A549 treated with DMSO at 1 μM for 4 hours (cell line): ENCODE results near the gene G6PC3. TPM values are rescaled to one million over a fixed set of nuclear protein-coding genes. Genes with fewer than 3 reads are reported as not detected.

ENCODE experiments used
- total RNA-seq: library from RNA; stranded (reverse); fragments of 200-300 nt; extraction: Qiagen RNA extraction; gene quantifications from 5 replicates; pipeline ENCODE4 v1.2.3, GENCODE V29; 2022; ENCODE audit warnings: low read depth

Gene G6PC3, protein sequence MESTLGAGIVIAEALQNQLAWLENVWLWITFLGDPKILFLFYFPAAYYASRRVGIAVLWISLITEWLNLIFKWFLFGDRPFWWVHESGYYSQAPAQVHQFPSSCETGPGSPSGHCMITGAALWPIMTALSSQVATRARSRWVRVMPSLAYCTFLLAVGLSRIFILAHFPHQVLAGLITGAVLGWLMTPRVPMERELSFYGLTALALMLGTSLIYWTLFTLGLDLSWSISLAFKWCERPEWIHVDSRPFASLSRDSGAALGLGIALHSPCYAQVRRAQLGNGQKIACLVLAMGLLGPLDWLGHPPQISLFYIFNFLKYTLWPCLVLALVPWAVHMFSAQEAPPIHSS
- 122 to 174 TPM (median 149 TPM) in 5 replicates for total RNA-seq

DNA sequence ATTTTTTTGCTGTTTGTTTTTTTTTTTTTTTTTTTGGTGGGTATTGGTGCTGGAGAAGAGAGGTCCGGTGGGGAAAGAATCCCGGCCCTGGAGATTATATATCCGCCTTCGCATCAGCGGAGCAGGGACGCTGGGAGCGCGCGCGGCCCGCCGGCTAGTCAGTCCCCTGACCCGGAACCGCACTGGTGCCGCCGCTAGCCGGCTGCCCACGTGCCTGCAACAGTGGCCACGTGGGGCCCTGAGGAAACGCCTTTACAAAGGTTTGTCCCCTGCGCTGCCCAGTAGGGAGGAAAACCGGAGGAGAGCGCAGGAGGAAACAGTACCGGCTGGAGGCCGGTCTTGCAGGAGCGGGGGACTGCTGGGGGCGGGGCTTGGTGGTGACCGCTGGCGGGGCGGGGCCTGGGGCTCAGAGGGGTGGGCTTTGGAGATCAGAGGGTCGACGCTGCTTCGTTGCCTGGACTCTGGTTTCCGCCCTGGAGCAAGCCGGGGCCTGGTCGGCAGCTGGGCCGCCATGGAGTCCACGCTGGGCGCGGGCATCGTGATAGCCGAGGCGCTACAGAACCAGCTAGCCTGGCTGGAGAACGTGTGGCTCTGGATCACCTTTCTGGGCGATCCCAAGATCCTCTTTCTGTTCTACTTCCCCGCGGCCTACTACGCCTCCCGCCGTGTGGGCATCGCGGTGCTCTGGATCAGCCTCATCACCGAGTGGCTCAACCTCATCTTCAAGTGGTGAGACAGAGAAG lies at the start of gene G6PC3:
Gene G6PC3 (plus strand): TSS at position 281 of the 743 bp plus-strand sequence. CDS start 231 bp downstream, at position 512.

DNA sequence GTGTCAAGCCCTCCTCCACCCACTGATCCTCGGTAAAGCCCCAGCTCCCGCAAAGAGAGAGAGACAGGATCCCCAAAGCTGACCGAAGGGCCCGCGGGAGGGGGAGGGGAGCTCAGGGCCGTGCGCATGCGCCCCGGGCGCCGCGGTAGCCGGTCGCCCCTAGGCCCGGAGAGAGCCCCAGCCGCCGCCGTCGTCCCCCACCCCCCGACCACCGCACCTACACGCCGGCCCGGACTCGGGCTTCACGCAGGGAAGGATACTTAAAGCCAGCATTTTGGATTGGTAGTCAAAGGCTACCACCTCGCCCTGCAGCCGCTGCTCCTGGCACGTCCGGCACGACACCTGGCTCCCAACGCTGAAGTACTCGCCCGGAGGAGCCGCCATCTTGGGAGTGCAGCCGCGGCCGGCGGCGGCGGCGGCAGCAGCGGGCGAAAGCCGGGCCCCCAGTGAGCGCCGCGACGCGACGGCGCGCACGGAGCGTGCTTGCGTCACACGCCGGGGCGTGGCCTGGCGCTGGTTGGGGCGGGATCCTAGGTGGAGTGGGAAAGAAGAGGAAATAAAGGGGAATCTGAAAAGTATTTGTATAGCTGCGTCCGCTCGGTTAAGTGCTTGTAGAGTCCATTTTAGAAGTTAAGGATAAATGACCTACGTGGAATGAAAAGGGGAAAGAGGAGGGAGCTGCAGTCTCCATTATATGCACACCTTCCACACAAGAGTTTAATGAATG lies 4.2 kb upstream of the G6PC3 start, which contains the start of gene LSM12:
Gene LSM12 (minus strand): TSS at position 468 of the 727 bp plus-strand sequence. CDS start 84 bp downstream, at position 384.

DNA sequence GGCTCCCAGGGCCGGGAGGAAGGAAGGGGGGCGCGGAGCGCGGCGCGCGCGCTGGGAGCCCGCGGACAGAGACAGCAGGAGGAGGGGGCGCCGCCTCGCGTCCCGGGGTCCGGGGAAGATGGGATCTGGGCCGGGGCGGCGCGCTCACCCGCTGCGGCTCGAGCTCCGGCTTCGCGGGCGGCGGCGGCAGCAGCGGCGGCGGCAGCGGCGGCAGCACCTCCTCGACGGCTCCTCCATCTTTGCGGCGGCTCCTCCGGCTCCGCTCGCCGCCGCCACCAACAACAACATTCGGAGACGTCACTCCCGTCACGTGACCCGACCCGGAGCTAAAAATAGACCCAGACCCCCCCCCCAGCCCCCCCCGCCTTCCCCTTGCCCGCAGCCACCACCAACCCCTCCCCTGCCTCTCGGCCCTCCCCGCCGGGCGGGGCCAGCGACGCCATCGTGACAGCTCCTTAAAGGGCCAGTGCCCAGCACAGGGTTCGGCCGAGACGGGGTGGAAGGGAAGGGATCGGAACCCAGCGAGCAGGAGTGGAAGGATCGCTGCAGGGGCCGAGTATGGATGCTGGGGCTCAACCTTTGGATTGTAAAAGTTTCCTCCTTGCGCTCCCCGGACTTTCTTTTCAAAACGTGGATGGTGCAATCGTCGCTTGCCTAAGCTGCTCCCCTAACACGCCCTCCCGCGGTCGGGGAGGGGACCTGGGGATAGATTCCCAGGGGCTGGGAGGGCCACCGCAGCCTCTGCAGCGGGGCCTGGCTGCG lies 53.0 kb downstream of the G6PC3 start, which contains the start of gene HDAC5:
Gene HDAC5 (minus strand): TSS at position 286 of the 762 bp plus-strand sequence. CDS start 6,126 bp downstream, outside the sequence.

Other genes starting within 250 kb of the G6PC3 start
- gene MPP3, start 237.6 kb upstream of the G6PC3 start, total RNA-seq: 17.6 to 20.7 TPM (median 19.4 TPM) in 5 replicates
- not detected in 5 replicates for gene CD300LG, start 223.6 kb upstream of the G6PC3 start, total RNA-seq
- 1.7 to 3.2 TPM (median 2.1 TPM) in 5 replicates for gene MPP2, start 163.2 kb upstream of the G6PC3 start, total RNA-seq
- not detected in 5 replicates for gene PPY, start 128.3 kb upstream of the G6PC3 start, total RNA-seq
- 0.17 TPM in 1 of 5 replicates, not detected in the others for gene PYY, start 116.8 kb upstream of the G6PC3 start, total RNA-seq
- gene NAGS, start 66.1 kb upstream of the G6PC3 start, total RNA-seq: 0.77 to 1.4 TPM (median 1.0 TPM) in 5 replicates
- 27.4 to 33.5 TPM (median 29.9 TPM) in 5 replicates for gene TMEM101, start 55.8 kb upstream of the G6PC3 start, total RNA-seq
- 55.9 to 60.9 TPM (median 57.6 TPM) in 5 replicates for gene LSM12, start 4.1 kb upstream of the G6PC3 start, total RNA-seq
- gene HDAC5, start 52.9 kb downstream of the G6PC3 start, total RNA-seq: 14.6 to 18.7 TPM (median 15.7 TPM) in 5 replicates
- 8.2 to 9.9 TPM (median 8.8 TPM) in 5 replicates for gene HROB, start 71.2 kb downstream of the G6PC3 start, total RNA-seq
- gene ASB16, start 100.0 kb downstream of the G6PC3 start, total RNA-seq: 0.08 to 0.17 TPM (median 0.10 TPM) in 5 replicates
- gene TMUB2, start 116.2 kb downstream of the G6PC3 start, total RNA-seq: 37.3 to 45.0 TPM (median 43.9 TPM) in 5 replicates
- 56.7 to 69.2 TPM (median 64.8 TPM) in 5 replicates for gene ATXN7L3, start 129.1 kb downstream of the G6PC3 start, total RNA-seq
- 91.4 to 114 TPM (median 106 TPM) in 5 replicates for gene UBTF, start 148.9 kb downstream of the G6PC3 start, total RNA-seq
- gene SLC4A1, start 197.4 kb downstream of the G6PC3 start, total RNA-seq: not detected in 5 replicates
- gene RUNDC3A, start 237.9 kb downstream of the G6PC3 start, total RNA-seq: 0.18 to 0.71 TPM (median 0.69 TPM) in 5 replicates